DMS 273 treated with DMSO at 0.1 percent for 48 hours (cell line): Measurements from ENCODE around the gene EIF4E1B.

Experiments used
- DNase-seq: peaks from one replicate; lab custom pipeline; 2025; lab: John Stamatoyannopoulos, UW

The EIF4E1B gene

GRCh38 chr5:176664479-176664878 is 34.0 kb downstream of the EIF4E1B start:
- no peak for DNase-seq

- no peak for DNase-seq
These were observed 34.4 kb downstream of the EIF4E1B start for GRCh38 chr5:176664886-176665285.

GRCh38 chr5:176665517-176665916 is 35.0 kb downstream of the EIF4E1B start:
- no peak for DNase-seq

GRCh38 chr5:176667637-176668036 is 37.2 kb downstream of the EIF4E1B start:
- DNase-seq: no peak

GRCh38 chr5:176670449-176670848 is 40.0 kb downstream of the EIF4E1B start:
- DNase-seq: no peak

GRCh38 chr5:176671399-176671798 is 40.9 kb downstream of the EIF4E1B start:
- no peak for DNase-seq

GRCh38 chr5:176671890-176672747 is 41.6 kb downstream of the EIF4E1B start:
- DNase-seq: no peak

- no peak for DNase-seq
These were observed 43.4 kb downstream of the EIF4E1B start for GRCh38 chr5:176673651-176674583.

GRCh38 chr5:176674799-176675198 is 44.3 kb downstream of the EIF4E1B start:
- DNase-seq: no peak

GRCh38 chr5:176675676-176676360 is 45.3 kb downstream of the EIF4E1B start:
- peak; percentile 35 for DNase-seq

GRCh38 chr5:176676361-176676824 is 45.9 kb downstream of the EIF4E1B start:
- no peak for DNase-seq

GRCh38 chr5:176677209-176677939 is 46.9 kb downstream of the EIF4E1B start:
- DNase-seq: peak; percentile 24

GRCh38 chr5:176678584-176678983 is 48.1 kb downstream of the EIF4E1B start:
- no peak for DNase-seq

GRCh38 chr5:176679365-176680225 is 49.1 kb downstream of the EIF4E1B start:
- no peak for DNase-seq

GRCh38 chr5:176680226-176680563 is 49.7 kb downstream of the EIF4E1B start:
- no peak for DNase-seq

- no peak for DNase-seq
These were observed 51.6 kb downstream of the EIF4E1B start for GRCh38 chr5:176682016-176682531.

- no peak for DNase-seq
These were observed 54.5 kb downstream of the EIF4E1B start for GRCh38 chr5:176685010-176685409.

GRCh38 chr5:176687247-176687646 is 56.8 kb downstream of the EIF4E1B start:
- DNase-seq: no peak

- DNase-seq: no peak
These were observed 57.4 kb downstream of the EIF4E1B start for GRCh38 chr5:176687881-176688280.

- DNase-seq: no peak
These were observed 60.4 kb downstream of the EIF4E1B start for GRCh38 chr5:176690911-176691310.
